Mesangial cell (primary cell): ENCODE data around the gene RELA. TPM values are rescaled to one million over a fixed set of nuclear protein-coding genes. Genes with fewer than 3 reads are reported as not detected.

Experiments used
- total RNA-seq: library from RNA; depleted of rRNA; stranded (reverse); fragments of >200 nt; gene quantifications from 2 replicates; pipeline ENCODE4 v1.2.3, GENCODE V29; 2015

The RELA gene
- 57.8 and 74.3 TPM in 2 replicates for total RNA-seq

GRCh38 chr11:65662799-65663638 is at the start of gene RELA:
Gene RELA, minus strand, starts transcription at chr11:65662916. Its CDS starts 84 bp downstream, at chr11:65662832.

GRCh38 chr11:65711785-65712632 is 49.3 kb upstream of the RELA start, which contains the start of gene KAT5:
Gene KAT5, plus strand, starts transcription at chr11:65712252. Its CDS starts 16 bp downstream, at chr11:65712268.

GRCh38 chr11:65637794-65638419 is 24.8 kb downstream of the RELA start, which contains the start of gene SIPA1:
Gene SIPA1, plus strand, starts transcription at chr11:65638101. Its CDS starts 2,821 bp downstream, at chr11:65640922.

GRCh38 chr11:65615229-65615949 is 47.3 kb downstream of the RELA start, which contains the start of gene PCNX3:
Gene PCNX3, plus strand, starts transcription at chr11:65615776. Its CDS starts 536 bp downstream, at chr11:65616312.

Other genes starting within 250 kb of the RELA start
- gene NEAT1, start 240.1 kb downstream of the RELA start, total RNA-seq, result 16.5 and 75.2 TPM in 2 replicates
- 629 and 944 TPM in 2 replicates for gene MALAT1, start 163.9 kb downstream of the RELA start, total RNA-seq
- gene SCYL1, start 137.8 kb downstream of the RELA start, total RNA-seq, result 111 and 114 TPM in 2 replicates
- 104 and 399 TPM in 2 replicates for gene LTBP3, start 104.6 kb downstream of the RELA start, total RNA-seq
- gene ZNRD2, start 92.4 kb downstream of the RELA start, total RNA-seq, result 85.4 and 152 TPM in 2 replicates
- gene FAM89B, start 90.4 kb downstream of the RELA start, total RNA-seq, result 69.9 and 115 TPM in 2 replicates
- gene EHBP1L1, start 86.9 kb downstream of the RELA start, total RNA-seq, result 45.1 and 49.6 TPM in 2 replicates
- 0.25 TPM in 1 of 2 replicates, not detected in the other for gene KCNK7, start 67.1 kb downstream of the RELA start, total RNA-seq
- 52.6 and 58.7 TPM in 2 replicates for gene MAP3K11, start 48.7 kb downstream of the RELA start, total RNA-seq
- gene PCNX3, start 47.1 kb downstream of the RELA start, total RNA-seq, result 62.6 and 74.9 TPM in 2 replicates
- gene SIPA1, start 24.8 kb downstream of the RELA start, total RNA-seq, result 48.2 and 73.5 TPM in 2 replicates
- gene KAT5, start 49.3 kb upstream of the RELA start, total RNA-seq, result 46.8 and 47.7 TPM in 2 replicates
- 20.2 and 48.9 TPM in 2 replicates for gene RNASEH2C, start 57.9 kb upstream of the RELA start, total RNA-seq
- gene AP5B1, start 118.1 kb upstream of the RELA start, total RNA-seq, result 12.5 and 13.9 TPM in 2 replicates
- gene OVOL1, start 124.1 kb upstream of the RELA start, total RNA-seq, result 0.51 TPM in 1 of 2 replicates, not detected in the other
- gene SNX32, start 171.0 kb upstream of the RELA start, total RNA-seq, result 0.89 TPM in 1 of 2 replicates, not detected in the other
- gene CFL1, start 195.3 kb upstream of the RELA start, total RNA-seq, result 1,341 and 2,316 TPM in 2 replicates
- 52.4 and 57.2 TPM in 2 replicates for gene MUS81, start 197.5 kb upstream of the RELA start, total RNA-seq
- 77.6 and 161 TPM in 2 replicates for gene EFEMP2, start 209.9 kb upstream of the RELA start, total RNA-seq
- gene CTSW, start 216.9 kb upstream of the RELA start, total RNA-seq, result 0.81 TPM in 1 of 2 replicates, not detected in the other
- 176 and 229 TPM in 2 replicates for gene FIBP, start 225.6 kb upstream of the RELA start, total RNA-seq
- 55.9 and 59.3 TPM in 2 replicates for gene CCDC85B, start 227.8 kb upstream of the RELA start, total RNA-seq
- 19.8 and 147 TPM in 2 replicates for gene FOSL1, start 237.5 kb upstream of the RELA start, total RNA-seq